ENCODE data around the gene EDAR.

The EDAR gene

GRCh38 chr2:108947271-108947907 lies 41.6 kb downstream of the EDAR start:
- Histone ChIP-seq H3K4me3 (replicated peaks; ENCODE audit: low read depth, low read length) (no peak overlapping the region), H3K36me3 (ENCODE audit: control insufficient read depth, insufficient read depth, low read length) (no peaks in the 10 kb centered on the region), H3K27me3 (replicated peaks; ENCODE audit: control insufficient read depth, insufficient read depth, low read length) (no peaks in the 10 kb centered on the region)
- no peak for DNase-seq (ENCODE audit: extremely low read depth, insufficient read length)
- no peak for TF ChIP-seq CTCF (IDR thresholded peaks at IDR 0.05; ENCODE audit: insufficient read depth, low read length, poor library complexity, severe bottlenecking)

GRCh38 chr2:108946442-108946841 lies 42.6 kb downstream of the EDAR start:
- Histone ChIP-seq H3K4me3 (replicated peaks; ENCODE audit: low read depth, low read length) (no peak overlapping the region), H3K27me3 (replicated peaks; ENCODE audit: control insufficient read depth, insufficient read depth, low read length) (no peaks in the 10 kb centered on the region)
- no peak for TF ChIP-seq CTCF (IDR thresholded peaks at IDR 0.05; ENCODE audit: insufficient read depth, low read length, poor library complexity, severe bottlenecking)

GRCh38 chr2:108945969-108946368 lies 43.1 kb downstream of the EDAR start:
- no peaks in the 10 kb centered on the region for H3K36me3 ChIP-seq (ENCODE audit: control insufficient read depth, insufficient read depth, low read length)
- H3K4me3 ChIP-seq (replicated peaks; ENCODE audit: low read depth, low read length): no peak overlapping the region
- no peak for TF ChIP-seq CTCF (IDR thresholded peaks at IDR 0.05; ENCODE audit: insufficient read depth, low read length, poor library complexity, severe bottlenecking)
- no peak for DNase-seq (ENCODE audit: extremely low read depth, insufficient read length)
- H3K27me3 ChIP-seq (replicated peaks; ENCODE audit: control insufficient read depth, insufficient read depth, low read length): no peaks in the 10 kb centered on the region

More at GRCh38 chr2:108946442-108946841, 42.6 kb downstream of the EDAR start:
- no peaks in the 10 kb centered on the region for H3K36me3 ChIP-seq (ENCODE audit: control insufficient read depth, insufficient read depth, low read length)
- DNase-seq (ENCODE audit: extremely low read depth, insufficient read length): no peak

GRCh38 chr2:108944601-108945331 lies 44.3 kb downstream of the EDAR start:
- no peak for TF ChIP-seq CTCF (IDR thresholded peaks at IDR 0.05; ENCODE audit: insufficient read depth, low read length, poor library complexity, severe bottlenecking)
- Histone ChIP-seq H3K36me3 (ENCODE audit: control insufficient read depth, insufficient read depth, low read length) (no peaks in the 10 kb centered on the region), H3K4me3 (replicated peaks; ENCODE audit: low read depth, low read length) (no peak overlapping the region), H3K27me3 (replicated peaks; ENCODE audit: control insufficient read depth, insufficient read depth, low read length) (no peaks in the 10 kb centered on the region)
- no peak for DNase-seq (ENCODE audit: extremely low read depth, insufficient read length)

GRCh38 chr2:108943751-108944150 lies 45.3 kb downstream of the EDAR start:
- TF ChIP-seq CTCF (IDR thresholded peaks at IDR 0.05; ENCODE audit: insufficient read depth, low read length, poor library complexity, severe bottlenecking): no peak
- no peak overlapping the region for H3K4me3 ChIP-seq (replicated peaks; ENCODE audit: low read depth, low read length)
- no peaks in the 10 kb centered on the region for H3K36me3 ChIP-seq (ENCODE audit: control insufficient read depth, insufficient read depth, low read length)
- no peak for DNase-seq (ENCODE audit: extremely low read depth, insufficient read length)
- no peaks in the 10 kb centered on the region for H3K27me3 ChIP-seq (replicated peaks; ENCODE audit: control insufficient read depth, insufficient read depth, low read length)

All from GM06990 (cell line).